A549 (cell line): ENCODE measurements around the gene ADD3.

Experiments used
- BHLHE40 ChIP-seq: IDR thresholded peaks from 2 replicates; pipeline ENCODE4 v1.6.1; 2012; ENCODE audit warnings: low read depth, low read length, inconsistent platforms
- JUN ChIP-seq, 2 experiments: fragments of >200 bp; sonication (Bioruptor Twin); formaldehyde crosslinking; IDR thresholded peaks; 2 replicates in 1 of 2; 3 replicates in 1 of 2; pipeline ENCODE4 v1.6.1; 2016 to 2017
- KDM1A ChIP-seq: fragments of 200-600 bp; sonication (generic); IDR thresholded peaks from 2 replicates; pipeline ENCODE4 v1.6.1; 2016; ENCODE audit warnings: low read depth, mild to moderate bottlenecking
- MAZ ChIP-seq: fragments of 150-350 bp; IDR thresholded peaks from 2 replicates; pipeline ENCODE4 v1.6.1; 2014; ENCODE audit warnings: antibody characterized with exemption, low read depth, low read length, borderline replicate concordance
- NFE2L2 ChIP-seq: fragments of 150-350 bp; conservative IDR thresholded peaks from 2 replicates; pipeline ENCODE4 v1.6.1; 2014; ENCODE audit warnings: low read length
- POLR2A ChIP-seq: IDR thresholded peaks from 2 replicates; pipeline ENCODE4 v1.6.1; 2012; ENCODE audit warnings: mild to moderate bottlenecking, low read length
- RAD21 ChIP-seq, 2 experiments: fragments of >200 bp in 1 of 2; sonication (Bioruptor Twin) in 1 of 2; formaldehyde crosslinking in 1 of 2; IDR thresholded peaks in 1 of 2; conservative IDR thresholded peaks in 1 of 2; 2 replicates in 1 of 2; 3 replicates in 1 of 2; pipeline ENCODE4 v1.6.1; 2012 to 2018; ENCODE audit warnings: inconsistent platforms in 1 of 2
- RCOR1 ChIP-seq: fragments of 150-350 bp; IDR thresholded peaks from 2 replicates; pipeline ENCODE4 v1.6.1; 2014; ENCODE audit warnings: antibody characterized with exemption, low read length, low read depth
- SMC3 ChIP-seq: fragments of >200 bp; sonication (Bioruptor Twin); formaldehyde crosslinking; IDR thresholded peaks from 3 replicates; pipeline ENCODE4 v1.6.1; 2018; ENCODE audit warnings: inconsistent platforms
- TF ChIP-seq, protein P1 (sequence below): fragments of >200 bp; sonication (Bioruptor Twin); formaldehyde crosslinking; IDR thresholded peaks from 3 replicates; pipeline ENCODE4 v1.5.1; 2016

DNA sequence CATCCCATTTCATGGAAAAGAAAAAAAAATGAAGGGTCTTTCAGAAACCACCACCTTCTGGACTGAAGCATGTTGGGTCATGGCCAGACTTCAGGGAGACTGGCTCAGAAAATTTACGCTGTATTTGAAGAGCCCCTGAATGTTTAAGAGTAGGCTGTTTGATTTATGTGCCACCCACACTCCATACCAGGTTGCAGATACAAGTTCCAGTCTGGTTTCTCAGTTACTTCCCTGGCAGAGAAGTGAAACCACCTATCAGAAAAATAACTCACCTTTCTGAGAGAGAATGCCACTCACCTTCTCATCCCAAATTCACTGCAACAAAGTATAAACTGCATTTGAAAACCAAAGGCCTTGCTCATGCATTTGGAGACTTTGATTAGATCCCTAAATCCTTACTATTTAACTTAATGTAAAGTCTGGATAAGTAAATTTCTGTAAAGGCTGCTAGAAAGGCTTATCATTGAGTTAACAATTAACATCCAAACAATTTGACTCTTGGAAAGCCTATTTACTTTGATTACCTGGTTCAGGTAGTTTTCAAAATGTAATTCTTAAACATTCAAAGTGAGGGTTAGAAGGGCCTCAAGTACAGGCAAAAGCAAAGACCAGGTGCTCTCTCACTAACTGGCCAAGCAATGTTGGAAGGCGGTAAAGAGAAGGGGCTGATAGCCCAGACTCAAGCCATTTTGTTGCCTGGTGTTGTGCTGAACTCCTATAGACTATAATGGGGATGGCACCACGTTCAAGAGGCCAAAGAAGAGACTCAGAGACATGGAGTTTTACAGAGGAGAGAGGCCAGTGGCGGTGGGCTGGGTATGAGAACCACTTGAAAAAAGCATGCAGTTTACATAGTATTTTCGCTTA lies 12.8 kb upstream of the ADD3 start:
- TF ChIP-seq, protein P1, sequence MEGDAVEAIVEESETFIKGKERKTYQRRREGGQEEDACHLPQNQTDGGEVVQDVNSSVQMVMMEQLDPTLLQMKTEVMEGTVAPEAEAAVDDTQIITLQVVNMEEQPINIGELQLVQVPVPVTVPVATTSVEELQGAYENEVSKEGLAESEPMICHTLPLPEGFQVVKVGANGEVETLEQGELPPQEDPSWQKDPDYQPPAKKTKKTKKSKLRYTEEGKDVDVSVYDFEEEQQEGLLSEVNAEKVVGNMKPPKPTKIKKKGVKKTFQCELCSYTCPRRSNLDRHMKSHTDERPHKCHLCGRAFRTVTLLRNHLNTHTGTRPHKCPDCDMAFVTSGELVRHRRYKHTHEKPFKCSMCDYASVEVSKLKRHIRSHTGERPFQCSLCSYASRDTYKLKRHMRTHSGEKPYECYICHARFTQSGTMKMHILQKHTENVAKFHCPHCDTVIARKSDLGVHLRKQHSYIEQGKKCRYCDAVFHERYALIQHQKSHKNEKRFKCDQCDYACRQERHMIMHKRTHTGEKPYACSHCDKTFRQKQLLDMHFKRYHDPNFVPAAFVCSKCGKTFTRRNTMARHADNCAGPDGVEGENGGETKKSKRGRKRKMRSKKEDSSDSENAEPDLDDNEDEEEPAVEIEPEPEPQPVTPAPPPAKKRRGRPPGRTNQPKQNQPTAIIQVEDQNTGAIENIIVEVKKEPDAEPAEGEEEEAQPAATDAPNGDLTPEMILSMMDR, result no peak
- no peak for TF ChIP-seq JUN (IDR thresholded peaks at IDR 0.05)
- TF ChIP-seq BHLHE40, result no peak
- TF ChIP-seq NFE2L2, result no peak
- TF ChIP-seq SMC3, result no peak
- no peak for TF ChIP-seq MAZ
- TF ChIP-seq RAD21 (conservative IDR thresholded peaks at IDR 0.05 in 1 of 2, IDR thresholded peaks at IDR 0.05 in 1 of 2), result no peak
- TF ChIP-seq POLR2A, result no peak
- TF ChIP-seq KDM1A, result no peak
- no peak for TF ChIP-seq RCOR1
